H1 (cell line): ENCODE measurements around the gene NEDD4L. TPM values are rescaled to one million over a fixed set of nuclear protein-coding genes. Genes with fewer than 3 reads are reported as not detected.

Source experiments
- CTCF ChIA-PET: fragments of 300-600 bp; sonication (Branson Sonifier 250); formaldehyde crosslinking; loops from one replicate; lab custom pipeline; 2021; ENCODE audit not compliant: partially characterized antibody; lab: Charles Lee
- POLR2A ChIA-PET: fragments of 300-600 bp; sonication (Branson Sonifier 250); formaldehyde crosslinking; loops from one replicate; lab custom pipeline; 2021; ENCODE audit warnings: inconsistent platforms; ENCODE audit not compliant: partially characterized antibody; lab: Charles Lee
- DNase-seq, 2 experiments: peaks; one replicate each; pipeline versions ENCODE4 v3.0.0 to v3.0.0-alpha.2; 2010 to 2022; ENCODE audit warnings: low spot score in 2 of 2, low read depth in 1 of 2, mixed read lengths in 1 of 2
- FAIRE-seq: peaks from 2 replicates; lab custom pipeline; 2011; peaks lifted over from hg19 to GRCh38; lab: Jason Lieb, UNC
- H2AFZ ChIP-seq: 2 replicates; pipeline ENCODE4 v1.8.1; 2012; ENCODE audit warnings: low read length, inconsistent platforms
- H2AK5ac ChIP-seq: 2 replicates; pipeline ENCODE4 v1.6.1; 2013; ENCODE audit warnings: low read depth, low read length
- H2BK120ac ChIP-seq: replicated peaks from 2 replicates; pipeline ENCODE3; 2013; ENCODE audit warnings: low read depth, low read length, inconsistent platforms
- H2BK12ac ChIP-seq: 2 replicates; pipeline ENCODE4 v1.6.1; 2013; ENCODE audit warnings: low read depth, low read length
- H2BK15ac ChIP-seq: 2 replicates; pipeline ENCODE4 v1.6.1; 2013; ENCODE audit warnings: low read length
- H2BK20ac ChIP-seq: 2 replicates; pipeline ENCODE4 v1.6.1; 2013; ENCODE audit warnings: low read length
- H2BK5ac ChIP-seq: 2 replicates; pipeline ENCODE4 v1.6.1; 2013; ENCODE audit warnings: low read depth, low read length
- H3K14ac ChIP-seq: 2 replicates; pipeline ENCODE4 v1.6.1; 2013; ENCODE audit warnings: inconsistent platforms; ENCODE audit not compliant: insufficient read length
- H3K18ac ChIP-seq: 2 replicates; pipeline ENCODE4 v1.6.1; 2013; ENCODE audit warnings: low read length; ENCODE audit errors: extremely low read depth
- H3K23ac ChIP-seq: 2 replicates; pipeline ENCODE4 v1.6.1; 2013; ENCODE audit warnings: inconsistent platforms; ENCODE audit not compliant: insufficient read length
- H3K23me2 ChIP-seq: 2 replicates; pipeline ENCODE4 v1.6.1; 2013; ENCODE audit warnings: low read depth, low read length
- H3K27ac ChIP-seq: 2 replicates; pipeline ENCODE4 v1.6.1; 2011; ENCODE audit warnings: low read depth, low read length, inconsistent platforms
- H3K27me3 ChIP-seq, 4 experiments: replicated peaks in 1 of 4; 1 replicate in 1 of 4; 2 replicates in 3 of 4; pipeline versions ENCODE4 v1.6.1 to v1.8.1; 2011 to 2013; ENCODE audit warnings: low read length in 3 of 4, mild to moderate bottlenecking in 3 of 4, inconsistent platforms in 2 of 4, mixed read lengths in 2 of 4, moderate library complexity in 1 of 4; ENCODE audit not compliant: control insufficient read depth in 3 of 4, insufficient read depth in 3 of 4; ENCODE audit errors: extremely low read depth in 1 of 4
- H3K36me3 ChIP-seq, 4 experiments: 2 replicates each; pipeline versions ENCODE4 v1.6.1 to v1.8.1; 2011 to 2013; ENCODE audit warnings: mild to moderate bottlenecking in 4 of 4, low read length in 3 of 4, moderate library complexity in 2 of 4, control low read depth in 1 of 4, inconsistent platforms in 1 of 4; ENCODE audit not compliant: insufficient read depth in 4 of 4, control insufficient read depth in 2 of 4
- H3K4ac ChIP-seq: replicated peaks from 2 replicates; pipeline ENCODE3; 2013; ENCODE audit warnings: low read length, low read depth, mixed read lengths, inconsistent platforms; ENCODE audit not compliant: insufficient read length
- H3K4me1 ChIP-seq, 4 experiments: replicated peaks in 1 of 4; 1 replicate in 1 of 4; 2 replicates in 3 of 4; pipeline versions ENCODE4 v1.6.1 to v1.8.1; 2011 to 2013; ENCODE audit warnings: low read length in 3 of 4, inconsistent platforms in 2 of 4, mixed read lengths in 1 of 4; ENCODE audit not compliant: insufficient read depth in 4 of 4, control insufficient read depth in 3 of 4
- H3K4me2 ChIP-seq, 2 experiments: 2 replicates each; pipeline versions ENCODE4 v1.6.1 to v1.8.1; 2011 to 2013; ENCODE audit warnings: low read depth in 2 of 2, low read length in 2 of 2, control low read depth in 1 of 2, inconsistent platforms in 1 of 2, mild to moderate bottlenecking in 1 of 2; ENCODE audit not compliant: insufficient read depth in 1 of 2
- H3K4me3 ChIP-seq, 4 experiments: fragments of 200-600, 300-600 bp in 1 of 4; sonication (generic), shearing (Covaris generic), sonication (Bioruptor Twin) in 1 of 4; 2 replicates each; pipeline versions ENCODE4 v1.5.1 to v1.8.1; 2011 to 2016; ENCODE audit warnings: low read length in 4 of 4, low read depth in 3 of 4, control low read depth in 2 of 4, inconsistent platforms in 2 of 4, mild to moderate bottlenecking in 2 of 4, mixed read lengths in 1 of 4, moderate library complexity in 1 of 4; ENCODE audit not compliant: insufficient read depth in 2 of 4; ENCODE audit errors: extremely low read depth in 1 of 4
- H3K56ac ChIP-seq: replicated peaks from 2 replicates; pipeline ENCODE3; 2013; ENCODE audit warnings: low read depth, mild to moderate bottlenecking, mixed read lengths, low read length, inconsistent platforms; ENCODE audit not compliant: insufficient read length
- H3K79me1 ChIP-seq: 2 replicates; pipeline ENCODE4 v1.6.1; 2013; ENCODE audit warnings: low read depth, low read length, control low read depth
- H3K79me2 ChIP-seq, 2 experiments: 2 replicates each; pipeline versions ENCODE4 v1.6.1 to v1.8.1; 2012 to 2013; ENCODE audit warnings: low read length in 2 of 2, mild to moderate bottlenecking in 2 of 2, inconsistent platforms in 1 of 2; ENCODE audit not compliant: insufficient read depth in 2 of 2, control insufficient read depth in 1 of 2
- H3K9ac ChIP-seq, 4 experiments: replicated peaks in 1 of 4; 1 replicate in 1 of 4; 2 replicates in 3 of 4; pipeline versions ENCODE4 v1.6.1 to v1.8.1; 2011 to 2013; ENCODE audit warnings: low read depth in 3 of 4, low read length in 3 of 4, control low read depth in 2 of 4, mild to moderate bottlenecking in 2 of 4, moderate library complexity in 2 of 4, inconsistent platforms in 1 of 4; ENCODE audit errors: extremely low read depth in 1 of 4
- H3K9me3 ChIP-seq, 2 experiments: 2 replicates each; pipeline versions ENCODE4 v1.6.1 to v1.8.1; 2012 to 2013; ENCODE audit warnings: mild to moderate bottlenecking in 2 of 2, moderate library complexity in 2 of 2, control low read depth in 1 of 2, inconsistent platforms in 1 of 2, low read depth in 1 of 2, low read length in 1 of 2, mixed read lengths in 1 of 2; ENCODE audit not compliant: insufficient read depth in 2 of 2
- H4K20me1 ChIP-seq, 2 experiments: replicated peaks in 1 of 2; 2 replicates each; pipeline versions ENCODE3 to v1.8.1; 2011 to 2013; ENCODE audit warnings: inconsistent platforms in 2 of 2, low read length in 2 of 2, mild to moderate bottlenecking in 1 of 2; ENCODE audit not compliant: insufficient read depth in 2 of 2, control insufficient read depth in 1 of 2
- H4K5ac ChIP-seq: 2 replicates; pipeline ENCODE4 v1.6.1; 2013; ENCODE audit warnings: low read length, low read depth, mixed read lengths, inconsistent platforms; ENCODE audit not compliant: insufficient read length
- H4K8ac ChIP-seq: 2 replicates; pipeline ENCODE4 v1.8.0; 2013; ENCODE audit warnings: mild to moderate bottlenecking, moderate library complexity, low read length, inconsistent platforms; ENCODE audit not compliant: insufficient read depth; ENCODE audit errors: extremely low read depth
- H4K91ac ChIP-seq: replicated peaks from 2 replicates; pipeline ENCODE3; 2013; ENCODE audit warnings: low read length, mixed read lengths, inconsistent platforms; ENCODE audit not compliant: insufficient read length
- PHF8 ChIP-seq: fragments of 200-600 bp; sonication (generic); conservative IDR thresholded peaks from 2 replicates; pipeline ENCODE4 v1.7.1; 2012; ENCODE audit warnings: low read depth, mild to moderate bottlenecking, inconsistent platforms, low read length, moderate library complexity
- TAF7 ChIP-seq: optimal IDR thresholded peaks from 2 replicates; pipeline ENCODE3; 2011; ENCODE audit warnings: low read depth, mild to moderate bottlenecking, inconsistent platforms, low read length, moderate library complexity, borderline replicate concordance
- WGBS, 2 experiments: shearing (Covaris generic) in 1 of 2; methylation state at CpG; one replicate each; pipeline versions ENCODE4 v1.1.6 to v1.1.7; 2013 to 2015; ENCODE audit warnings: low lambda C conversion rate in 2 of 2, mixed read lengths in 2 of 2, inconsistent platforms in 1 of 2, low coverage in 1 of 2, missing lambda C conversion rate in 1 of 2; ENCODE audit not compliant: insufficient replicate concordance in 2 of 2, insufficient coverage in 1 of 2, insufficient read length in 1 of 2; ENCODE audit errors: extremely low coverage in 1 of 2, missing lambda C conversion rate in 1 of 2; 5-methylcytosine and 5-hydroxymethylcytosine counted together
- polyA plus RNA-seq, 7 experiments: library from polyadenylated mRNA; depleted of rRNA in 3 of 7; stranded (reverse) in 5 of 7; unstranded in 2 of 7; fragments of >200 nt in 5 of 7; fragments of 200-250 nt in 2 of 7; gene quantifications; 1 replicate in 5 of 7; 2 replicates in 1 of 7; 4 replicates in 1 of 7; pipeline versions ENCODE4 v1.2.1 to v1.2.3, GENCODE V29; 2011 to 2013; ENCODE audit warnings: missing spikeins in 2 of 7, mixed read lengths in 2 of 7
- total RNA-seq: library from RNA; stranded (reverse); fragmentation: NEBNext Ultra II Directional; extraction: Animal tissue kit (Norgen Biotek cat#: 25700); gene quantifications from 2 replicates; pipeline ENCODE4 v1.2.1, GENCODE V29; 2021

NEDD4L gene
- total and polyA plus RNA-seq, 2 of the 8 experiments (the other 6 are each of a cell fraction or from before 2014, with no cell fraction given): 37.3 to 69.8 TPM

DNA sequence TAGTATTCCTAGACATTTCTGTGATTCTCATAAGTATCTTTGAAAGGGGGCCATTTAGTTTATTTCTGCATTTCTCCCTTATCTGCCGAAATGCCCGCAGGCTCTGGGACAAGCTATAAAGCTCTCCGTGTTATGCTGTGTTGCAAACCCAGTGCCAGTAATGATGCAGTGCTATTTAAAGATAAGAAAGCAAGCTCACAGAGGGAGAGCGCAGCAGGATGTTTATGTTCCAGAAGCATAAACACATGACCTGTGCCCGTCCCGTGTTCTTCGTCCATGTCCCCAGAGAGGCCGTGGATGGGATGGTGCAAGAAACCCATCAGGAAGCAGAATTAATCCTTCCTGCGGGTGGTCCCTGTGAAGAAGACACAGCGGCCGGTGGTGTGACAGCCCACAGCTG, 99.4 kb downstream of the NEDD4L start:
- peaks cover 0 to 5% of the 10 kb centered on the region in 2 experiments for H4K20me1 ChIP-seq
- H3K9ac ChIP-seq: no peak overlapping the region
- H3K23ac ChIP-seq: no peak overlapping the region
- H3K79me2 ChIP-seq: peaks cover 8 to 76% of the 10 kb centered on the region in 2 experiments
- no peak overlapping the region for H2BK120ac ChIP-seq
- no peak overlapping the region for H2BK12ac ChIP-seq
- FAIRE-seq (no peak), DNase-seq (no peak)
- H3K4me1 ChIP-seq: peaks cover 2 to 9% (median 7%) of the 10 kb centered on the region in 4 experiments; a peak in 5 of 7 replicates
- H4K5ac ChIP-seq: no peak overlapping the region
- peaks cover 12% of the 10 kb centered on the region for H3K79me1 ChIP-seq
- 91% methylated on average over 11 of the region's 11 CpGs; no CpG with 5 or more reads in 1 of the 2 experiments for WGBS, 2 experiments
- no peaks in the 10 kb centered on the region for H3K27me3 ChIP-seq
- ChIA-PET POLR2A (interaction anchor here (1.3 kb wide), 1 partner anchor 91 kb away, joined by 4 read pairs; no protein-coding TSS in a partner anchor), CTCF (interaction anchor here (0.5 to 4.9 kb wide), 8 partner anchors 8 to 261 kb away, joined by 3 to 45 read pairs (median 5); no protein-coding TSS in a partner anchor)
- no peak overlapping the region for H2BK5ac ChIP-seq
- no peak overlapping the region for H2BK15ac ChIP-seq
- H2BK20ac ChIP-seq: no peak overlapping the region
- no peak overlapping the region for H4K91ac ChIP-seq
- H3K18ac ChIP-seq: no peak overlapping the region
- no peak overlapping the region for H3K4me3 ChIP-seq
- no peak overlapping the region for H3K4me2 ChIP-seq
- no peaks in the 10 kb centered on the region for H3K23me2 ChIP-seq
- H3K14ac ChIP-seq: no peak overlapping the region
- no peak overlapping the region for H2AFZ ChIP-seq
- no peaks in the 10 kb centered on the region for H3K36me3 ChIP-seq
- H3K4ac ChIP-seq: no peak overlapping the region
- no peak overlapping the region for H3K27ac ChIP-seq
- no peak overlapping the region for H3K56ac ChIP-seq
- no peak overlapping the region for H2AK5ac ChIP-seq
- no peaks in the 10 kb centered on the region for H3K9me3 ChIP-seq
- H4K8ac ChIP-seq: no peak overlapping the region
- TF ChIP-seq PHF8: no peak
- TF ChIP-seq TAF7: no peak
